NCI-H146 (cell line): Measurements from ENCODE around the gene ILDR2.
"Not testable (repeated sequence)": the region's sequence is repeated elsewhere in the genome, so short reads cannot be mapped to it uniquely, and the experiment has no call there.

Experiments used
- DNase-seq: peaks from one replicate; lab custom pipeline; 2025; lab: John Stamatoyannopoulos, UW

Gene ILDR2

GRCh38 chr1:166888373-166889111 is 86.8 kb downstream of the ILDR2 start:
- DNase-seq = peak; percentile 17

GRCh38 chr1:166884971-166885370 is 90.4 kb downstream of the ILDR2 start:
- no peak for DNase-seq

GRCh38 chr1:166884040-166884642 is 91.2 kb downstream of the ILDR2 start:
- DNase-seq = peak; percentile 68

GRCh38 chr1:166882893-166883292 is 92.4 kb downstream of the ILDR2 start:
- DNase-seq = no peak

GRCh38 chr1:166878173-166878917 is 97.0 kb downstream of the ILDR2 start:
- not testable (repeated sequence) for DNase-seq

- DNase-seq = no peak
These were observed 98.9 kb downstream of the ILDR2 start for GRCh38 chr1:166876540-166876838.

- peak; percentile 99 for DNase-seq
These were observed 99.4 kb downstream of the ILDR2 start, which contains the start of gene TADA1 for GRCh38 chr1:166875734-166876539. Gene TADA1 (minus strand): TSS chr1:166876264. CDS start chr1:166876233, 31 bp downstream.

GRCh38 chr1:166875302-166875733 is 100.0 kb downstream of the ILDR2 start:
- peak; percentile 5 for DNase-seq

- no peak for DNase-seq
These were observed 100.9 kb downstream of the ILDR2 start for GRCh38 chr1:166874464-166874863.

- no peak for DNase-seq
These were observed 104.8 kb downstream of the ILDR2 start for GRCh38 chr1:166870584-166870983.

- DNase-seq = no peak
These were observed 105.8 kb downstream of the ILDR2 start for GRCh38 chr1:166869318-166870099.

GRCh38 chr1:166868639-166869038 is 106.7 kb downstream of the ILDR2 start:
- DNase-seq = no peak

GRCh38 chr1:166865926-166866325 is 109.4 kb downstream of the ILDR2 start:
- DNase-seq = no peak

GRCh38 chr1:166859597-166859996 is 115.7 kb downstream of the ILDR2 start:
- DNase-seq = no peak

- DNase-seq = no peak
These were observed 116.5 kb downstream of the ILDR2 start for GRCh38 chr1:166858726-166859419.
